ENCODE measurements around the gene PRC1.

Gene PRC1

DNA sequence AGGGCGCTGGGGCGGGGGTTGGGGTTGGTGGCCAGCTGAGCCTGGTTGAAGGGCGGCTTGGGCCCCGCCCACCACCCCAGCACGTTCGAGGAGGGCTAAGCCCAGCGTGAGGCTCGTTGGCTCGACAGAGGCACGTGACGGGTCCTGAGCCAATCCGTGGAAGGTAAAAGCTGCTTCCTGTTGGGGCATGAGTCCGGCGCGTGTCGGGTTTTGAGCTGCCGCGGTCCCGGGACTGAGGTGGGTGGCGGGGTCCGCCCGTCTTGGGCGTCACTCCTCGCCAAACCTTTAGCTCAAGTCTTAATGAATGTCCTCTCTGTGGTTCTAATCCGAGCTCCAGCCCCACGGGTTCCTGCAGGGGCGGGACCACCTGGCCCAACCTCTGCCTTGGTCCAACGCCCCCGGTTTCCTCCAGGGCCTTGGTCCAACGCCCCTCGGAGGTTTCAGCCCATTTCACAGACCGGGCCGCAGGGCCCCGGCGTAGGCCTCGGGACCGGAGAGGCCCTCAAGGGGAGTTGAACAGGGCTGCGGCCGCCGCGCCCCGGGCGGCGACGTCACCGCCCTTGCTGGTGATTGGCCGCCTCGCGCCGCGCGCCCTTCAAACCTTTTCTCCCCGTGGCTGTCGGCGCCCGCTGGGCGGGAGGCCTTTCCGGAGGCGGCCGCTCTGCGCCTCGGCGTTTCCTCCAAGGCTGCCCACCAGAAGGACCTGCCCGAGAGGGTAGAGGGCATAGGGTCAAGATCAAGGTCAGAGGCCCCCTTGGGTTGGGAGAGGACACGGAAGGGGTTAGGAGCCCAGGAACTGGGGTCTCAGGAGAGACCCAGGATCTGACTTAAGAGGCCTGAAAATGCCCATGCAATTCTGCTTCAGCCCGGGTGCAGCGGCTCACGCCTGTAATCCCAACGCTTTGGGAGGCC is 39.4 kb downstream of the PRC1 start, which contains the start of gene RCCD1:
TSS of gene RCCD1 (plus strand) at position 173 of the 912 bp plus-strand sequence. CDS start 1,851 bp downstream, outside the sequence.
- peak; percentile 94 for DNase-seq

DNA sequence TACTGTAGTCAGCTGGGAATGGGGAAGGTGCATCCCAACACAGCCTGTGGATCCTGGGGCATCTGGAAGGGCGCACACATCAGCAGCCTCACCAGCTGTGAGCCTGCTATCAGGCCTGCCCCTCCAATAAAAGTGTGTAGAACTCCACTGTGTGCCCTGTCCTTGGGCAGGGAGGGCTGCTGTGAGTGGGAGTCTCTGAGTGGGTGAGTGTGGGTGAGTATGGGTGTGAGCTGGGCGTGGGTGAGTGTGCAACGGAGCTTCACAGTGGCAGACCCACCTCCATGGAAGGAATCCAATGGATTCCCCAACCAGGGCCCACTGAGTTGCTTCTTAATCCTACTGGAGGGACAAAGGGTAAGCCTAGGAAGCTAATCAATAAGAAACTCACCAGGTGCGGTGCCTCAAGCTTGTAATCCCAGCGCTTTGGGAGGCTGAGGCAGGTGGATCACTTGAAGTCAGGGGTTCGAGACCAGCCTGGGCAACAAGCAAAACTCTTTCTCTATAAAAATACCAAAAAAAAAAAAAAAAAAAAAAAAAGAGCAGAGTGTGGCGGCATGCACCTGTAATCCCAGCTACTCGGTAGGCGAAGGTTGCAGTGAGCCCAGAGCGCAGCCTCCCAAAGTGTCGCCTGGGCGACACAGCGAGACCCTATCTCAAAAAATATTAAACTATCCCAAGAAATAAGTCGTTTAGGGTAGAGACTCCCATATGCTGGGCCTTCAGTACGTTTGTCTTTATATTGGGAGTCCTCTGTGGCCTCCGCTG is 40.2 kb downstream of the PRC1 start:
- DNase-seq, result no peak

DNA sequence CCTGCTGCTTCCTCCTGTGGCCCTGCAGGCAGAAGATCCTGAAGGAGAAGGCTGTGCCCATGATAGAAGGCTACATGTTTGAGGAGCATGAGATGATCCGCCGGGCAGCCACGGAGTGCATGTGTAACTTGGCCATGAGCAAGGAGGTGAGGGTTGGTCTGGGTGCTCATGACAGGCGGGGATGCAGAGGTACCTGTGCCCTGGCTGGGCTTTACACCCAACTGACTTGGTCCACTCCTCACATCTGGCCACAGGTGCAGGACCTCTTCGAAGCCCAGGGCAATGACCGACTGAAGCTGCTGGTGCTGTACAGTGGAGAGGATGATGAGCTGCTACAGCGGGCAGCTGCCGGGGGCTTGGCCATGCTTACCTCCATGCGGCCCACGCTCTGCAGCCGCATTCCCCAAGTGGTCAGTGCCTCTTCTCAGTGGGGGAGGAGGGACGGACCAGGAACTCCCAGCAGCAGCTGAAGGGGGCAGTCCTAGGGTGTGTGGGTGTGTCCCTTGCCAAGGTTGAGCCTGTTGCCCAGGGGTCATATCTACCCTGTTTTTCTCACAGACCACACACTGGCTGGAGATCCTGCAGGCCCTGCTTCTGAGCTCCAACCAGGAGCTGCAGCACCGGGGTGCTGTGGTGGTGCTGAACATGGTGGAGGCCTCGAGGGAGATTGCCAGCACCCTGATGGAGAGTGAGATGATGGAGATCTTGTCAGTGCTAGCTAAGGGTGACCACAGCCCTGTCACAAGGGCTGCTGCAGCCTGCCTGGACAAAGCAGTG is 41.2 kb downstream of the PRC1 start:
- no peak for DNase-seq

DNA sequence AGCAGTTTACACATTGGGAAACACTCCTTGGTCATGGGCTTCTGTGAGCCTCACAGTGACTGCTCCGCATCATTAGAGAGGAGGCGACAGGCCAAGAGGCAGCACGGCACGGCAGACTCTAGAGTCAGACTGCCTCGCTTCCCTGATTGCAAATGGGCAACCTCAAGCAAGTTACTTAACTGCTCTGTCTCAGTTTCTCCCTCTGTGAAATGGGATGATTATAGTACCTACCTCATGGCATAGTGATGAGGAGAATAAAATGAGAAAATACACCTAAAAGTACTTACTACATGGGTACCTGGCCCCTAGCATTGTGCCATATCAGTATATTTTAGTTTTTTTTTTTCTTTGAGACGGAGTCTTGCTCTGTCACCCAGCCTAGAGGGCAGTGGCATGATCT is 43.7 kb downstream of the PRC1 start:
- no peak for DNase-seq

DNA sequence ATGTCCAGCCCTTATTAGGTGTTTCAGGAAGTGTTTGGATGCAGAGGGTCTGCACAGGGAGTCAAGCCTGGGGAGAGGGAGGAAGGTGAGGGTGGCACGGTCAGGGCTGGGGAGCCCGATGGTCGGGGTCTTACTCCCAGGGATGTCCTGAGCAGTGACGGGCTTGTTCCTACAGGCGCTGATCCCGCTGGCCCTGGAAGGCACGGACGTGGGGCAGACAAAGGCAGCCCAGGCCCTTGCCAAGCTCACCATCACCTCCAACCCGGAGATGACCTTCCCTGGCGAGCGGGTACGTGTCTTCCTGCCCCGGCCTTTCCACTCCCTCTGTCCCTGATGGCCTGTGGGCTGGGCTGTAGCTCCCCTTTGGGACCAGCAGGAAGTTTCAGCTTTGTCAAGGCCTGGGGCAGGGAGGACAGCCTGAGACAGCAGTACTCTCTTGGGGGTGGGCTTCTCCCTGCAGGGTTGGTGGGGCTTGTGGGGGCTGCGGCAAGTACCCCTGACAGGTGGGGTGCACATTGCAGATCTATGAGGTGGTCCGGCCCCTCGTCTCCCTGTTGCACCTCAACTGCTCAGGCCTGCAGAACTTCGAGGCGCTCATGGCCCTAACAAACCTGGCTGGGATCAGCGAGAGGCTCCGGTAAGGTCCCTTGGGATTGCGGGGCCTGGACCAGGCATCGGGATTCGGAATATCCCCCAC is 44.2 kb downstream of the PRC1 start:
- DNase-seq, result no peak

DNA sequence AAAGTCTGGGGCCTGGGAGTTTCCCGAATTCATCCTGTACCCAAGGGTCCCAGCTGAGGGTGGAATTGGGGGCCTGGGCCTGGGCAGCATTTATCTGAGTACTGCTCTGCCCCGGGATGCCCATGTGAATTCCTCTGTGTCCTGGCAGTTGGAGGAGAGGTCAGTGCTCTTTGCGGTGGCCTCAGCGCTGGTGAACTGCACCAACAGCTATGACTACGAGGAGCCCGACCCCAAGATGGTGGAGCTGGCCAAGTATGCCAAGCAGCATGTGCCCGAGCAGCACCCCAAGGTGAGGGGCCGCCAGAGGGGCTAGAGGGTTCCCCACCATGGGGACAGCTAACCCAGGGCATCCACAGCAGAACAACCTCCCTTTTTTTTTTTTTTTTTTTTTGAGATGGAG is 45.8 kb downstream of the PRC1 start:
- DNase-seq, result no peak

DNA sequence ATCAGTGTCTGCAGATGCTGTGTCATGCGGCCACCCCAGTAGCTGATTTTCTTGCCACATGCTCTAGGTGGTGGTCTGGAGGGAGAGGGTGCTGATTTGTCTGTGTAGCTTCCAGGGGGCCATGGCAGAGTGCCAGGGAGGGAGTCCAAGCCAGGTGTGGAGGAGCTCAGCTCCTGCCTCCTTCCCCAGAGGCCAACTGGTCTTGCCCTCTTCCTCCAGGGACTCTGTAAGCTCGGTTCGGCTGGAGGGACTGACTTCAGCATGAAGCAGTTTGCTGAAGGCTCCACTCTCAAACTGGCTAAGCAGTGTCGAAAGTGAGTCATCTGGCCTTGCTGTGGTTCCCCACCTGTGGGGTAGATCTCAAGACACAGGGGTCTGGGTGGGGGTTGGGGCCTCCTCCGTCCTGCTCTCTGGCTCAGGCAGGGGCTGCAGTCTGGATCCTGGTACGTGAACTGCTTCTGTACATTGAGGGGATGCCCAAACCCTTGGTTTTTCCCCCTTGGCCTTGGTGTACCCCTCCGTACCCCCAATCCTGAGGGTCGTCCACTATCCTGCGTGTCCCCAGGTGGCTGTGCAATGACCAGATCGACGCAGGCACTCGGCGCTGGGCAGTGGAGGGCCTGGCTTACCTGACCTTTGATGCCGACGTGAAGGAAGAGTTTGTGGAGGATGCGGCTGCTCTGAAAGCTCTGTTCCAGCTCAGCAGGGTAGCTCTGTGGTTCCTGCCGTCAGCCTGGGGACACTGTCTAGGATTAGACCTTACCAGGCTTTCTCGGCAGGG is 46.6 kb downstream of the PRC1 start:
- no peak for DNase-seq

DNA sequence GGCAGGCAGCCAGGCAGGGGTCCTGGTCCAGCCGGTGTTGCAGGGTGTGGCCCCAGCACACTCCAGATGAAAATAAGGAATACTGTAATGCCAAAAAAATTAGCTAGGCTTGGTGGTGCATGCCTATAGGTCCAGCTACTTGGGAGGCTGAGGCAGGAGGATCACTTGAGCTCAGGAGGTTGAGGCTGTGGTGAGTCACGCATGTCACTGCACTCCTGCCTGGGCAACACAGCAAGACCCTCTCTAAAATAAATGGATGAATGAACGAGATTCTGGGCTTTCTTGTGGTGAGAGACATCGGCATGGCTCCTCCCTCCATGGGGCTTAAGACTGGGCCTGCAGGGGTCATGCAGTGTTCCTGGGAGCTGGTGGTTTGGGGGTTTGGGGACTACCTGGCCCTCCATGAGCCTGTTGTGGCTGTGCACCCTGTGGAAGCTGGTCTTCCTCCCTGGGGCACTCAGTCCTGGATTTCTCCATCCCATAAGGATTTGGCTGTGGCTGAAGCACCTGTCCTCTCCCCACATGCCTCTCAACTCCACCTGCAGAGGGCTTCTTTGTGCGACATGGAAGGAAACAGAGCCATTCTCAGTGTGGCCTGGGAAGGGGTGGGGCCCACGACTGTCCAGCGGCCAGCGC is 47.3 kb downstream of the PRC1 start:
- no peak for DNase-seq

DNA sequence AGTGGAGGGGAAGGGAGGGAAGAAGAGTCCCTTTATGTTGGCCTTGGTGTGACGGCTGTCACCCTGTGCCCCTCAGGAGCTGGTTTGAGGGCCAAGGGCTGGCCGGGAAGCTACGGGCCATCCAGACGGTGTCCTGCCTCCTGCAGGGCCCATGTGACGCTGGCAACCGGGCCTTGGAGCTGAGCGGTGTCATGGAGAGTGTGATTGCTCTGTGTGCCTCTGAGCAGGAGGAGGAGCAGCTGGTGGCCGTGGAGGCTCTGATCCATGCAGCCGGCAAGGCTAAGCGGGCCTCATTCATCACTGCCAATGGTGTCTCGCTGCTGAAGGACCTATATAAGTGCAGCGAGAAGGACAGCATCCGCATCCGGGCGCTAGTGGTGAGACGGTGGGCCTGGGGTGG is 47.8 kb downstream of the PRC1 start:
- DNase-seq, result no peak

DNA sequence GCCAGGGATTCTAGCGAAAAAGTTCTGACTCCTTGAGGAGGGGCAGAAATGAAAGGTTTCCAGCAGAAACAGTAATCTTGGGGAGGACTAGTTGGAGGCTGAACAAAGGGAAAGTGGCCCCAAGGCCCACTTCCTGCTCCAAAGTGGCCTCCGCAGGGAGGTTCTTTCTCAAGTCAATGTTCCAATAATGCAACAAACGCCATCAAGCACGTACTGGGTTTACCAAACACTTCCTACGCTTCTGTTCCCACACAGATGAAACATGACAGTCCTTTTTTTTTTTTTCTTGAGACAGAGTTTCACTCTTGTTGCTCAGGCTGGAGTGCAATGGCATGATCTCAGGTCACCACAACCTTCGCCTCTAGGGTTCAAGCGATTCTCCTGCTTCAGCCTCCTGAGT is 49.2 kb downstream of the PRC1 start:
- no peak for DNase-seq

DNA sequence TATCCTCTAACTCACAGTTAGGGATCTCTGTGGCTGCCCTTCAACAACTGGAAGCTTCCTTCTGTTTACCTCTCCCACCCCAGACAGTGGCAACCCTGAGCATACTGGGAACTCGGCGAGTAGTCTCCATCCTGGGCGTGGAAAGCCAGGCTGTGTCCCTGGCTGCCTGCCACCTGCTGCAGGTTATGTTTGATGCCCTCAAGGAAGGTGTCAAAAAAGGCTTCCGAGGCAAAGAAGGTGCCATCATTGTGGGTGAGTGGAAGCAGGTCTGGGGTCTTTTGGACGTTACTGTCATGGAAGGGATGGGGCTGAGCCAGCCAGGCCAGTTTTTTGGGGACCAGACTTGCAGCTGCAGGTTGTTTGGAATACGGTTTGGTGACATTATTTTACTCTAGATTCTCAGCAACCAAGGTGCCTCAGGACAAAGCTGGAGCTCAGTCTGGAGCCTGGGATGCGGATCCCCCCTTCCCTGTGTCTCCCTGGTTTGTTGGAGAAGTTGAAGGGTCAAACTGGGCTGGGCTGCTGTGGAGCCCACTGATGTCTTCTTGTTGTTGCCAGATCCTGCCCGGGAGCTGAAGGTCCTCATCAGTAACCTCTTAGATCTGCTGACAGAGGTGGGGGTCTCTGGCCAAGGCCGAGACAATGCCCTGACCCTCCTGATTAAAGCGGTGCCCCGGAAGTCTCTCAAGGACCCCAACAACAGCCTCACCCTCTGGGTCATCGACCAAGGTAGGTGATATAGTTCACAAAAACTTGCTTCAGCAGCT is 51.8 kb downstream of the PRC1 start:
- DNase-seq, result no peak

DNA sequence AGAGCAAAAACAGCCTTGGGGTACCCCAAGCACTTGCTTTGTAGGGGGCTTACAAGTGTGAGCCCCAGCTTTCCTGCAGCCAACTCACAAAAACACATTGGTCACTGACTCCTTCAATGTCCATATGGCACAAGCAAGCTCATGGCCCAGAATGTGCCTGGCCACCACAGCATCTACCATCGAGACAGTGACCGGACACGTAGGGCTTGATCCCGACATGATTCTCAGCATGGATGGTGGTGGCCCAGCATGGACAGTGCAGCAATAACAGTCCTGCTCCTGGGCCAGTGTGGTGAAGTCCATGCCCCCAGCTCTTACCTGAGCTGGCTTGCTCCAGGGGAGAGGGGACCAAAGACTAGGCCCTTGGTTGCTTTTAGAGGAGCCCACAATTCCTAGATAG is 53.3 kb downstream of the PRC1 start:
- DNase-seq, result no peak

DNA sequence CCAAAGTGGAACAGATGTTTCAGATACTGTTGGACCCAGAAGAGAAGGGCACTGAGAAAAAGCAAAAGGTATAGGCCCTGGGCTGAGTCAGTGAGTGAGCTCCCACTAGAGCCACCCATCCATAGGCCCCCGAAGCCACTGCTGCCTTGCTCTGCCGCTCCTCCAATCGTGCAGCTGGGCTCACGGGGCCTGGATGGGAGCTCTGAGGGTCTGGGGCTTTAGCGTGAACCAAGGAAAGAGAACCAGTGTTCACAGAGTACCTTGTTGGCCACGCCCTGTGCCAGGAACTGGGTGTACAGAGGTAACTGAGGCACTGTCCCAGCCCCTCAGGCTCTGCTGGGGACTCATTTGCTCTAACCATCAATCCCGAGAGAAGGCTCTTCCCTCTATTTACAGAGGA is 54.6 kb downstream of the PRC1 start:
- DNase-seq, result no peak

DNA sequence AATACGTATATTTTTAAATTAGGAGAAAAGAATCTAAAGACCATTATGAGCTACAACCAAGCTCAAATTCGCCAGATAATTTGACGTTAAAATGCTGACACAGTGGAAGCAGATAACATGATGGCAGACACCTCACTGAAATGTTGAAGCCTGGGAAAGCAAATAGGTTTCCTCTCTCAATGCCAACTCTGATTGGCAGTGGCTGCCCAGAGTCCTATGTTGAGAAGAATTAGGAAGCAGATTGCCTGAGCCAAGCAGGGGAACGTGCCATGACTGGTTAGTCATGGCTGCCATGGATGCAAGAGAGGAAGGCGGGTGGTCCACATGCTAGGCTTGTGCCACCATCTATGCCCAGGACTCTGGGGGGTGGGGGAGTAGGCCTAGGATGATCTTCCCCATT is 56.1 kb downstream of the PRC1 start:
- DNase-seq, result no peak

DNA sequence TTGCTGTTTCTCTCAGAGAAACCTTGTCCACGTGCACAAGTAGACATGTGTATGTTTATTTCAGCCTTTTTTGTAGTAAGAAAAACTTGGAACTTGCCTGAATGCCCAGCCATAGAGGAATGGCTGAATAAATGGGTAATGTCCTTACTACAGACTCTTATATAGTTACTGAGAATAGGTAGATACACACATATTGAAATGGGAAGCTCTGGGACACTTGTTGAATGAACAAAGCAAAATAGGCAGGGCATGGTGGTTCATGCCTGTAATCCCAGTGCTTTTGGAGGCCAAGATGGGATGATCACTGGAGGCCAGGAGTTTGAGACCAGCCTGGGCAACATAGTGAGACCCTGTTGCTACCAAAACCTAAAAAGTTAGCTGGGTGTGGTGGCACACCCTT is 57.5 kb downstream of the PRC1 start:
- DNase-seq, result no peak

DNA sequence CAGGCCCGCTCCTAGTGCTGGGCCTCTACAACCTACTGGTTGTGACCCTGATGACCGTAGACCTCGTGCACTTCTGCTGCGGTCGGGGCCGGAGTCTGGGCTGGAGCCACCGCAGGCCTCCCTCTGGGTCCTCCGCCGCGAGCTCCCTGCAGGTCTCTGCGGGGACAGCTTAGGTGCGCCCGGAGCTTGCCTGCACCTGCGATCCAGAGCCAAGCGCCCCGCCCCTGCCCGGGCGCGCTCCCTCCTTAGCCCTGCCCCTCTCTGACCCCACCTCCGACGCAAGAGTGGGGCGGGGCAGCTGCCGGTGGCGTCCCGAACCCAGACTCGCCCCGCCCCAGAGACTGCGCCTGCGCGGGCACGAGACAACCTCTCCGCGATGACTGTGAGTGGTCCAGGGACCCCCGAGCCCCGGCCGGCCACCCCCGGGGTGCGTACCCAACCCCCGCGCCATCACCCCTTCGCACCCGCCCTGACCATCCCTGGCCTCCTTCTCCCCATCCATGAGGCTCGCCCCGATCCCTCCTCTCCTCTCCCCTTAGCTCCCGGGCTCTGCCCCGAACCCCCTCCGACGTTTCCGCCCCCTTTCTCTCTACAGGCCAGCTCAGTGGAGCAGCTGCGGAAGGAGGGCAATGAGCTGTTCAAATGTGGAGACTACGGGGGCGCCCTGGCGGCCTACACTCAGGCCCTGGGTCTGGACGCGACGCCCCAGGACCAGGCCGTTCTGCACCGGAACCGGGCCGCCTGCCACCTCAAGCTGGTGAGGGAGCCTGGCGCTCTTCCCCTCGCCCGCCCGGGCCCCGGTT is 59.2 kb downstream of the PRC1 start, which contains the start of gene UNC45A:
TSS of gene UNC45A (plus strand) at position 337 of the 803 bp plus-strand sequence. CDS start at position 377, 40 bp downstream.
- peak; percentile 79 for DNase-seq

DNA sequence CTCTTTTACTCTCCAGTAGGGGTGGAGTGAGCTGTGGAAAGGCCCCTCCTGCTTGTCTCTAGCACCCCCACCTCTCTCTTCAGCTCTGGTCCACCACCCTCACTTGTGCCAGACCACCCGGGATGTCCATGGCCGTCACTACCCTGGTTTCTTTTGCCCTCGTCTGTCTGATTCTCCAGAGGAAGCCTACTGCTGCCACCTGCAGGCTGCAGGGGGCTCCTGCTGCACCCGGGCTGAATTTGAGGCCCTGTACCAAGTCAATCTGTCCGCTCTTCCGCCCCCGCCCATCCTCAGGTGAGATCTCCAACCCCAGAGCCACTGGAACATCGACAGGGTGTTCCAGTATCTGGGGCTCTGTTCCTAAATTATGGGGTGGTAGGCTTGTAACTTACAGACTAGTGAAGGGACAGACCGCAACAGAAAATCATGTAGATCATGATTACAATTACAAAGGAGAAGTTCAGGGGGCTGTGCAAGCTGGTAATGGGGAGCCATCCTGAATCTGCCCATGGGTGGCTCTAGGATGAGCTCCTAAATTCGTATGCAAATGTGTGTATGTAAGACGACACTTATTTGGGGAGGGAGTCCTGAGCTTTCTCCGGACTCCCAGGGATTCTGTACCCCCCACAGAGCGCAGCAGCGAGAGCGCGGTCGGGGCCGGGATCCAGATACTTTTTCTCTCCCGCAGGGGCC is 59.9 kb downstream of the PRC1 start:
- peak; percentile 75 for DNase-seq

DNA sequence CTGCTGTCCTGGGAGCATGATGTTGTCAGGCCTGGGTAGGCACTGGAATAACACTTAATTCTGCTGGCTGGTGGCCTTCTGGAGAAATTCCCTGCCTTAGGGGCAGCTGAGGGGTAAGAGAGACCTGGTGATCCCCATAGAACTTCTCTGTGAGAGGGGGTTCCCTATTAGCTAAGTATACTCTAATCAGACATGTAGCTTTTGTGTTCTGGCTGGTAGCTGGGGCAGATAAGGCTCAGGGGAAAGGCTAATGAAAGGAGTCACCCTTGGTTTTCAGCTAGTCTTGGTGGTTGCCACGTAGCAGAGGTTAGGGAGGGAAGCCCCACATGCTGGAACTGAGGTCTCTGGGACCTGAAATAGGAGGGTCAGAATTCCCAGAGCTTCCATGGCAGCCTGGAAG is 61.0 kb downstream of the PRC1 start:
- DNase-seq, result no peak

DNA sequence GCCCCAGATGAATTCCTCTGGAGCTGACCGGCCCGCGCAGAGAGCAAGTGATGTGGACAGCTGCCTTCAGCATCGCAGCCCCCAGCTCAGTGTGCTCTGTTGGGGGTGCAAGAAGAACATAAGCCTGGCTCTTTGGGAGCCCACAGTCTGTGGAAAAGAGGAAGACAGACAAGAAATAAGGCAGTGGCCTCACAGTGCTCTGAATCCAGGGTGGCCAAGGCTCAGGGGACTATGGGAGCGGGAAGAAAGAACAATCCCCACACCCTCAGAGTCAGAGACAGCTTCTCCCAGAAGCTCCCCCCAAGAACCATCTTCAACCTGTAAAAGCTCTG is 61.7 kb downstream of the PRC1 start:
- no peak for DNase-seq
